ENCODE measurements around the gene NGEF.

DNA sequence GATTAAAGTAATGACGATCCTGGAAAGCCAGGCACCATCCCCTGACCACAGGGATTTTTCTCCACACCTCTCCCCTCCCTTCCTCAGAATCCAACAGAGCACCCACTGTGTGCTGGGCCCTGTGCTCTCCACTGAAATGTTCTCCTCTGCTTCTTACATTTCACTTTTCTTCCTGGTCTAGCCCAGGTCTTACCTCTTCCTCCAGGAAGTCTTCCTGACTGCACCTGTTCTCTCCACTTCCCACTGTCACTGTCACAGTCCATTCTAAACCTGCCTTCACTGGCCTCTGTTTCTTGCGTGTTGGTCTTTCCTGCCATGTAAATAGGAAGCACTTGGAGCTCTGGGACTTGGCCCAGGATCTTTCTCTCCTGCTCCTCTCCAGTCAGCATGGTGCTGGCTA, 7.4 kb upstream of the NGEF start:
- no peak for TF ChIP-seq SPI1 (IDR thresholded peaks at IDR 0.05; ENCODE audit: borderline replicate concordance, insufficient read depth, low read depth, low read length)
- TF ChIP-seq CHD1 (IDR thresholded peaks at IDR 0.05; ENCODE audit: low read depth, low read length), result no peak
- no peak for TF ChIP-seq RB1 (IDR thresholded peaks at IDR 0.05; ENCODE audit: borderline replicate concordance)
- no peak for TF ChIP-seq POLR2A (IDR thresholded peaks at IDR 0.05; ENCODE audit: low read depth, low read length)
- no peak for TF ChIP-seq NKRF (conservative IDR thresholded peaks at IDR 0.05)
- no peak for TF ChIP-seq USF2 (IDR thresholded peaks at IDR 0.05; ENCODE audit: borderline replicate concordance, low read depth, low read length)
- TF ChIP-seq RFX5 (IDR thresholded peaks at IDR 0.05; ENCODE audit: low read depth, low read length), result no peak
- TF ChIP-seq NFIC (IDR thresholded peaks at IDR 0.05; ENCODE audit: low read depth, low read length), result no peak
- no peak for TF ChIP-seq SP1 (IDR thresholded peaks at IDR 0.05; ENCODE audit: low read depth, low read length)
- no peak for TF ChIP-seq CTCF (IDR thresholded peaks at IDR 0.05 in 2 of 3, conservative IDR thresholded peaks at IDR 0.05 in 1 of 3; ENCODE audit: control insufficient read depth in 2 of 3, extremely low read depth in 1 of 3, insufficient read depth in 1 of 3, low read depth in 3 of 3, low read length in 3 of 3)
- no peak for TF ChIP-seq EZH2 (IDR thresholded peaks at IDR 0.05; ENCODE audit: borderline replicate concordance, control insufficient read depth, low read depth, low read length)
- TF ChIP-seq DPF2 (IDR thresholded peaks at IDR 0.05), result no peak
- TF ChIP-seq HDAC2 (IDR thresholded peaks at IDR 0.05), result no peak
